GM12872 (cell line): ENCODE results near the gene RMP24.
A peak's percentile ranks its signal among the peaks of the same experiment; 100 is the strongest.

Source experiments
- TF ChIP-seq, protein P1 (sequence below): IDR thresholded peaks from 3 replicates; pipeline ENCODE4 v1.5.1; 2011; ENCODE audit warnings: low read depth, mild to moderate bottlenecking, low read length, moderate library complexity; ENCODE audit not compliant: insufficient read depth

RMP24 gene

DNA sequence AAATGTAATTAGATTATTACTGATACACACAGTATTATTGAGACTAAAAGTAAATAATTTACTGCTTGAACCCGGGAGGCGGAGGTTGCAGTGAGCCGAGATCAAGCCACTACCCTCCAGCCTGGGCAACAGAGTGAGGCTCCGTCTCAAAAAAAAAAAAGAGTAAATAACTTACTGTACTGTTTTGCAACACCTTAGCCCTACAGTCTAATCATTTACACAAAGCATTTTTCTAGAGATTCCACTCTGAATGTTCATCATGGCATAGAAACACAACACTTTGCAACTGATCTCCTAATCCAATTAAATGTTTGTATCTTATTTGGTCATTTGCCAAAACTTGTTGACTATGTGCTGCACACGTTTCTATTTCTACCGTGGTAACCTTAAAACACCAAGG, 23.4 kb upstream of the RMP24 start:
- TF ChIP-seq, protein P1, sequence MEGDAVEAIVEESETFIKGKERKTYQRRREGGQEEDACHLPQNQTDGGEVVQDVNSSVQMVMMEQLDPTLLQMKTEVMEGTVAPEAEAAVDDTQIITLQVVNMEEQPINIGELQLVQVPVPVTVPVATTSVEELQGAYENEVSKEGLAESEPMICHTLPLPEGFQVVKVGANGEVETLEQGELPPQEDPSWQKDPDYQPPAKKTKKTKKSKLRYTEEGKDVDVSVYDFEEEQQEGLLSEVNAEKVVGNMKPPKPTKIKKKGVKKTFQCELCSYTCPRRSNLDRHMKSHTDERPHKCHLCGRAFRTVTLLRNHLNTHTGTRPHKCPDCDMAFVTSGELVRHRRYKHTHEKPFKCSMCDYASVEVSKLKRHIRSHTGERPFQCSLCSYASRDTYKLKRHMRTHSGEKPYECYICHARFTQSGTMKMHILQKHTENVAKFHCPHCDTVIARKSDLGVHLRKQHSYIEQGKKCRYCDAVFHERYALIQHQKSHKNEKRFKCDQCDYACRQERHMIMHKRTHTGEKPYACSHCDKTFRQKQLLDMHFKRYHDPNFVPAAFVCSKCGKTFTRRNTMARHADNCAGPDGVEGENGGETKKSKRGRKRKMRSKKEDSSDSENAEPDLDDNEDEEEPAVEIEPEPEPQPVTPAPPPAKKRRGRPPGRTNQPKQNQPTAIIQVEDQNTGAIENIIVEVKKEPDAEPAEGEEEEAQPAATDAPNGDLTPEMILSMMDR = no peak

DNA sequence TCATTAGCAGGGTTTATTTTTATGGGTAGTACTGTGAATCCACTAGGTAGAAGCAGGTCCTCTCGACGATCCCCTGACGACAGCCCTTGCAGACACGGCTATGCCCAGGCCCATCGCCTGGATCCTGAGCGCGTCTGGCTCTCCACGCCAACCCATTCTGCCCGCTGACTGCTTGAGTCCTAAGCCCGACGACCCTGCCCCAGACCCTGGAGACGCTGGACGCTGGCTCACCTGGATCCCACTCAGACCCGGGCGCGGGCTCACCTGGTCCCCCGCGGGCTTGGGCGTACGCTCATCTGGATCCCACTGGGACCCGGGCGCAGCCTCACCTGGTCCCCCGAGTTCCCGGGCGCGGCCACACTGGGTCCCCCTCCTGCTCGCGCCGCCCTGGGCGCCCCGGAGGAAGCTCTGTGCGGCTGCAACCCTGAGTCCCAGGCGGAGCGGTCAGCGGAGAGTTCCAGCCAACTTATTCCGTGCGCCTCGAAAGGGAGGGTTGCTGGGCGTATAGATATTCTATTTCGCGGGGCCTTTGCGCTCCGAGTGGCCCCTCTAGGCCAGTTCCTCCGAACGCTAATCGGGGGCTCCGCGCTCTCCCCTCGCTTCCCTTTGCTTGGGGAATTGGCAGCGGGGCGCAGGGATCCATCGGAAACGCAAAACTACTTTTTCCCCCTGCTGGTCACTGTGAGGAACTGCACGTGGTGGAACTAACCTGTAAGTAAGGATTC, 22.4 kb upstream of the RMP24 start:
- TF ChIP-seq, protein P1 = peak; percentile 94

DNA sequence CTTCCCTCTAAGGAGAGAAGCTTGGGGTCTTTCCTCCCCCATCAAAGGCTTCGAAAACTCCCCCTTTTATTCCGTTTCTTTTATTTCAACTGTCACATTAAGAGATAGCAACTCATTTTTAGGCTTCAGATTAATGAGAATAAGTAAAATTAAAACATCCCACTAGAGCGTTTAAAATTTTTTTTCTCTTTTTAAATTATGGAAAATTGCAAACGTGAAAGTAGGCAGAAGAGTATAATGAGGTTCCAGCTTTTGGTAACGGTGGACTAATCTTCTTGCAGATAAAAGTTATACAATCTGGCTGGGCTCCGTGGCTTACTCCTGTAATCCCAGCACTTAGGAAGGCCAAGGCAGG, 21.9 kb upstream of the RMP24 start:
- TF ChIP-seq, protein P1 = no peak

DNA sequence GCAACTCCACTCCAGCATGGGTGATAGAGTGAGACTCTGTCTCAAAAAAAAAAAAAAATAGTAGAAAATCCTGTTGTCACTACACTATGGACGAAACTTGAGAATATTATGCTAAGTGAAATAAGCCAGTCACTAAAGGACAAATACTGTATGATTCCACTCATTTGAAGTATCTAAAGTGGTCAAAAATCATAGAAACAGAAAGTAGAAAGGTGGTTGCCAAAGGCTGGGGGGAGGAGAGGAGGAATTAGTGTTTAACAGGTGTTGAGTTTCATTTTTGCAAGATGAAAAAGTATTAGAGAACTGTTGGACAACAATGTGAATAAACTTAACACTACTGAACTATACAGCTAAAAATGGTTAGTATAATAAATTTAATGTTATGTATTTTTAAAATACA, 18.8 kb upstream of the RMP24 start:
- TF ChIP-seq, protein P1 = no peak

DNA sequence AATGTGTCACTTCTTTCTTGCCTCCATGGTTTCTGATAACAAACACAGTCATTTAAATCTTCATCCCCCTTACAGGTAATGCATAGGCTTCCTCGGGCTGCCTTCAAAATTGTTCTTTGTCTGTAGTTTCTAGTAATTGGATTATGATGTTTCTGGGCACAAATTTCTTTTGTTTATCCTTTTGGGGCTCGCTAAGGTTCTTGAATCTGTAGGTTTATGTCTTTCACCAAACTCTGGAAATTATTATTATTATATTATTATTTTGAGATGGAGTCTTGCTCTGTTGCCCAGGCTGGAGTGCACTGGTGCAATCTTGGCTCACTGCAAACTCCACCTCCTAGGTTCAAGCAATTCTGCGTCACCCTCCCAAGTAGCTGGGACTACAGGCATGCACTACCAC, 16.3 kb upstream of the RMP24 start:
- TF ChIP-seq, protein P1 = no peak

DNA sequence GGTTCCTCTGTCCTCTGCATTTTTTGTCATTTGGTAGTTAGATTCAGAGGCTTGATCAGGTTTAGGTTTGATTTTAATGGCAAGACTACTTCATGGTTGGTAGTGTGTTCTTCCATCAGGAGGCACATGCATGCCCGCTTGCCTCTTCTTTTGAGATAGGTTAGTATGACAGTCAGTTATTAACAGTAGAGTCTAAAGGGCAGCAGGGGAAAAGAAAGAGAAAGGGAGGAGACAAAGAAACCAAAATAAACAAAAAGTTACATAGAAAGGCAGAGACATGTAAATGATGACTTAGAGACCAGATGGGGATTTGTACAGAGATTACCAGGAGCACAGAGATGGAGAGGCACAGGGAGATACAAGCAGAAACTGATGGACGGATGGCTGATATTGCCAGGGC, 10.2 kb upstream of the RMP24 start:
- TF ChIP-seq, protein P1 = no peak

DNA sequence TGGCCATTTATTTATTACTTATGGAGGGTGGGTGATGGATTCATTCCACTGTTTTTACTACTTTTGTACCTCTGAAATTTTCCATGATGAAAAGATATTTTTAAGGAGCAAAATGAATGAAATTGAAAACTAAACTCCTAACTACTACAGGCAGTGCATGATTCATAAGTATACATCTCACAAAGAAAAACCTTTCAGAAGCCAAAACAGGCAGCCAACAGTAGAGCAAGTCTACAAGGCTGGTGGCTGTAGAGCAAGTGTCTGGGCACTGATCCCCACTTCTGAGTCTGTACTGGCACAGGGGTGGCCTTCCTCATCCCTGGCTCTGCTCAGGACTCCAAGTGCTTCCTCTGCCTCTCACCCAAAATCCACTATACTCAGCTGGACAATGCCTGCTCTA, 8.2 kb upstream of the RMP24 start:
- TF ChIP-seq, protein P1 = no peak
